Ovary (tissue), 3 donors: ENCODE results near the gene CAPN9.

Experiments used
- EP300 ChIP-seq: sonication (generic); formaldehyde crosslinking; IDR thresholded peaks from one replicate; pipeline ENCODE4 v1.6.1; 2017; ENCODE audit warnings: antibody characterized with exemption
- TF ChIP-seq, protein P1 (sequence below), 3 donors: fragments of 450-650 bp in 2 of 3; fragments of 200-600 bp in 1 of 3; IDR thresholded peaks; one replicate each; pipeline versions ENCODE4 v1.5.1 to v1.8.0; 2016 to 2022; ENCODE audit warnings: antibody characterized with exemption in 3 of 3, mild to moderate bottlenecking in 1 of 3
- donor health status: DM: no; HTN: no; CAD: no.

GRCh38 chr1:230713138-230713537, 34.0 kb upstream of the CAPN9 start:
- TF ChIP-seq, protein P1, sequence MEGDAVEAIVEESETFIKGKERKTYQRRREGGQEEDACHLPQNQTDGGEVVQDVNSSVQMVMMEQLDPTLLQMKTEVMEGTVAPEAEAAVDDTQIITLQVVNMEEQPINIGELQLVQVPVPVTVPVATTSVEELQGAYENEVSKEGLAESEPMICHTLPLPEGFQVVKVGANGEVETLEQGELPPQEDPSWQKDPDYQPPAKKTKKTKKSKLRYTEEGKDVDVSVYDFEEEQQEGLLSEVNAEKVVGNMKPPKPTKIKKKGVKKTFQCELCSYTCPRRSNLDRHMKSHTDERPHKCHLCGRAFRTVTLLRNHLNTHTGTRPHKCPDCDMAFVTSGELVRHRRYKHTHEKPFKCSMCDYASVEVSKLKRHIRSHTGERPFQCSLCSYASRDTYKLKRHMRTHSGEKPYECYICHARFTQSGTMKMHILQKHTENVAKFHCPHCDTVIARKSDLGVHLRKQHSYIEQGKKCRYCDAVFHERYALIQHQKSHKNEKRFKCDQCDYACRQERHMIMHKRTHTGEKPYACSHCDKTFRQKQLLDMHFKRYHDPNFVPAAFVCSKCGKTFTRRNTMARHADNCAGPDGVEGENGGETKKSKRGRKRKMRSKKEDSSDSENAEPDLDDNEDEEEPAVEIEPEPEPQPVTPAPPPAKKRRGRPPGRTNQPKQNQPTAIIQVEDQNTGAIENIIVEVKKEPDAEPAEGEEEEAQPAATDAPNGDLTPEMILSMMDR (IDR thresholded peaks at IDR 0.05) = no peak
- TF ChIP-seq EP300 = no peak
